IMR-90 (cell line): ENCODE data around the gene ADAMTSL5. TPM values are rescaled to one million over a fixed set of nuclear protein-coding genes. Genes with fewer than 3 reads are reported as not detected.

Source experiments
- ATAC-seq: fragments of 200-7000 bp; cut with Tn5 transposase; 2 replicates; pipeline ENCODE4 v1.9.1; 2020; ENCODE audit warnings: low read depth, mild to moderate bottlenecking, moderate library complexity
- BruUV-seq: library from RNA; stranded (reverse); fragments of 400-500 nt; replicated peaks from 2 replicates; lab custom pipeline; 2021; lab: Mats Ljungman, UMichigan
- CTCF ChIA-PET: fragments of 300-600 bp; formaldehyde crosslinking; extraction: SDS; loops from one replicate; lab custom pipeline; 2021; ENCODE audit warnings: antibody characterized with exemption; lab: Yijun Ruan, JAX
- POLR2A ChIA-PET: fragments of 300-600 bp; sonication (Branson Sonifier 250); formaldehyde crosslinking; loops from one replicate; lab custom pipeline; 2022; ENCODE audit warnings: antibody characterized with exemption; ENCODE audit not compliant: unreplicated experiment; lab: Charles Lee
- DNase-seq: peaks from one replicate; pipeline ENCODE4 v3.0.0; 2013
- H2AFZ ChIP-seq: replicated peaks from 2 replicates; pipeline ENCODE3; 2013; ENCODE audit warnings: low read length, mild to moderate bottlenecking; ENCODE audit not compliant: poor library complexity
- H2AK5ac ChIP-seq: 2 replicates; pipeline ENCODE4 v1.6.1; 2013; ENCODE audit warnings: low read depth, low read length, inconsistent platforms
- H2AK9ac ChIP-seq: replicated peaks from 2 replicates; pipeline ENCODE3; 2013; ENCODE audit warnings: mild to moderate bottlenecking, low read depth, low read length, moderate library complexity; ENCODE audit not compliant: poor library complexity
- H2BK120ac ChIP-seq: 2 replicates; pipeline ENCODE4 v1.6.1; 2013; ENCODE audit warnings: low read depth, low read length, inconsistent platforms
- H2BK15ac ChIP-seq: 3 replicates; pipeline ENCODE4 v1.6.1; 2013; ENCODE audit warnings: low read depth, low read length, inconsistent platforms
- H2BK20ac ChIP-seq: 2 replicates; pipeline ENCODE4 v1.6.1; 2013; ENCODE audit warnings: low read depth, mild to moderate bottlenecking, inconsistent platforms, low read length, moderate library complexity
- H2BK5ac ChIP-seq: 2 replicates; pipeline ENCODE4 v1.6.1; 2013; ENCODE audit warnings: mild to moderate bottlenecking, low read depth, low read length, inconsistent platforms; ENCODE audit not compliant: poor library complexity, severe bottlenecking
- H3K14ac ChIP-seq: replicated peaks from 2 replicates; pipeline ENCODE4 v1.6.1; 2013; ENCODE audit warnings: low read depth, low read length, inconsistent platforms
- H3K18ac ChIP-seq: 2 replicates; pipeline ENCODE4 v1.6.1; 2013; ENCODE audit warnings: low read depth, low read length, control low read depth
- H3K23ac ChIP-seq: 2 replicates; pipeline ENCODE4 v1.6.1; 2013; ENCODE audit warnings: low read depth, low read length, inconsistent platforms
- H3K27ac ChIP-seq: 2 replicates; pipeline ENCODE4 v1.5.1; 2013; ENCODE audit warnings: mild to moderate bottlenecking, control low read depth, low read length; ENCODE audit not compliant: insufficient read depth
- H3K27me3 ChIP-seq: 2 replicates; pipeline ENCODE4 v1.6.1; 2013; ENCODE audit warnings: low read length; ENCODE audit not compliant: control insufficient read depth, insufficient read depth
- H3K36me3 ChIP-seq: 2 replicates; pipeline ENCODE4 v1.6.1; 2013; ENCODE audit warnings: low read length, mixed read lengths; ENCODE audit not compliant: control insufficient read depth, insufficient read depth
- H3K4ac ChIP-seq: 2 replicates; pipeline ENCODE4 v1.6.1; 2013; ENCODE audit warnings: low read depth, low read length, inconsistent platforms
- H3K4me1 ChIP-seq: 2 replicates; pipeline ENCODE4 v1.6.1; 2013; ENCODE audit warnings: low read length, mixed read lengths; ENCODE audit not compliant: control insufficient read depth, insufficient read depth
- H3K4me2 ChIP-seq: 2 replicates; pipeline ENCODE4 v1.6.1; 2013; ENCODE audit warnings: low read depth, mild to moderate bottlenecking, control low read depth, low read length, moderate library complexity
- H3K4me3 ChIP-seq: 2 replicates; pipeline ENCODE4 v1.5.1; 2013; ENCODE audit warnings: low read depth, mild to moderate bottlenecking, control low read depth, low read length, moderate library complexity; ENCODE audit not compliant: insufficient read depth
- H3K56ac ChIP-seq: 2 replicates; pipeline ENCODE4 v1.6.1; 2013; ENCODE audit warnings: low read length, inconsistent platforms; ENCODE audit not compliant: insufficient read depth; ENCODE audit errors: extremely low read depth
- H3K79me1 ChIP-seq, 2 experiments: 2 replicates each; pipeline ENCODE4 v1.6.1; 2013; ENCODE audit warnings: low read length in 2 of 2, inconsistent platforms in 1 of 2, low read depth in 1 of 2
- H3K9ac ChIP-seq: 2 replicates; pipeline ENCODE4 v1.6.1; 2013; ENCODE audit warnings: low read depth, low read length, control low read depth
- H3K9me1 ChIP-seq: 2 replicates; pipeline ENCODE4 v1.6.1; 2013; ENCODE audit warnings: low read length, inconsistent platforms; ENCODE audit not compliant: insufficient read depth
- H3K9me3 ChIP-seq: 2 replicates; pipeline ENCODE4 v1.6.1; 2013; ENCODE audit warnings: low read length; ENCODE audit not compliant: control insufficient read depth, insufficient read depth
- H4K20me1 ChIP-seq: 2 replicates; pipeline ENCODE4 v1.6.1; 2013; ENCODE audit warnings: low read length, inconsistent platforms; ENCODE audit not compliant: insufficient read depth
- H4K5ac ChIP-seq: 2 replicates; pipeline ENCODE4 v1.6.1; 2013; ENCODE audit warnings: mild to moderate bottlenecking, low read depth, low read length, control low read depth
- H4K8ac ChIP-seq, 2 experiments: 2 replicates each; pipeline ENCODE4 v1.6.1; 2013; ENCODE audit warnings: low read depth in 2 of 2, low read length in 2 of 2, control low read depth in 1 of 2, inconsistent platforms in 1 of 2
- H4K91ac ChIP-seq: 2 replicates; pipeline ENCODE4 v1.6.1; 2013; ENCODE audit warnings: low read depth, low read length, inconsistent platforms; ENCODE audit not compliant: insufficient read depth
- BHLHE40 ChIP-seq: fragments of 150-350 bp; IDR thresholded peaks from 2 replicates; pipeline ENCODE4 v1.6.1; 2016; ENCODE audit warnings: mild to moderate bottlenecking, low read depth, low read length
- CEBPB ChIP-seq: IDR thresholded peaks from 2 replicates; pipeline ENCODE4 v1.6.1; 2012; ENCODE audit warnings: low read depth, low read length, improper control_type of control experiment
- CHD1 ChIP-seq: IDR thresholded peaks from 2 replicates; pipeline ENCODE4 v1.6.1; 2012; ENCODE audit warnings: low read depth, low read length, improper control_type of control experiment
- CTCF ChIP-seq: conservative IDR thresholded peaks from 2 replicates; pipeline ENCODE4 v1.5.1; 2012; ENCODE audit warnings: mild to moderate bottlenecking, low read depth, low read length, improper control_type of control experiment
- ELK1 ChIP-seq: fragments of 150-350 bp; IDR thresholded peaks from 2 replicates; pipeline ENCODE4 v1.6.1; 2016; ENCODE audit warnings: low read depth, mild to moderate bottlenecking, low read length, moderate library complexity, borderline replicate concordance
- FOS ChIP-seq: fragments of 150-350 bp; IDR thresholded peaks from 2 replicates; pipeline ENCODE4 v1.6.1; 2016; ENCODE audit warnings: low read depth, low read length
- MAZ ChIP-seq: IDR thresholded peaks from 2 replicates; pipeline ENCODE4 v1.6.1; 2012; ENCODE audit warnings: low read depth, mild to moderate bottlenecking, low read length, improper control_type of control experiment, moderate library complexity, borderline replicate concordance
- NFE2L2 ChIP-seq: fragments of 150-350 bp; IDR thresholded peaks from 2 replicates; pipeline ENCODE4 v1.6.1; 2016; ENCODE audit warnings: low read depth, mild to moderate bottlenecking, low read length
- POLR2A ChIP-seq: IDR thresholded peaks from 2 replicates; pipeline ENCODE4 v1.6.1; 2012; ENCODE audit warnings: mild to moderate bottlenecking, low read depth, low read length
- RAD21 ChIP-seq: IDR thresholded peaks from 2 replicates; pipeline ENCODE4 v1.6.1; 2012; ENCODE audit warnings: low read length, improper control_type of control experiment
- RCOR1 ChIP-seq: IDR thresholded peaks from 2 replicates; pipeline ENCODE4 v1.6.1; 2012; ENCODE audit warnings: mild to moderate bottlenecking, low read length, improper control_type of control experiment; ENCODE audit not compliant: insufficient replicate concordance
- RFX5 ChIP-seq: IDR thresholded peaks from 2 replicates; pipeline ENCODE4 v1.8.0; 2012; ENCODE audit warnings: low read depth, mild to moderate bottlenecking, low read length, moderate library complexity
- SMC3 ChIP-seq: fragments of 150-350 bp; IDR thresholded peaks from 2 replicates; pipeline ENCODE4 v1.6.1; 2016; ENCODE audit warnings: low read depth, mild to moderate bottlenecking, antibody characterized with exemption, low read length, moderate library complexity
- USF2 ChIP-seq: fragments of 150-350 bp; IDR thresholded peaks from 2 replicates; pipeline ENCODE4 v1.6.1; 2017; ENCODE audit warnings: mild to moderate bottlenecking, antibody characterized with exemption, low read length, low read depth
- WGBS, 2 experiments: methylation state at CpG; one replicate each; pipeline versions ENCODE4 v1.1.5 to v1.1.7; 2013; ENCODE audit warnings: missing lambda C conversion rate in 2 of 2; ENCODE audit not compliant: insufficient read length in 1 of 2; ENCODE audit errors: extremely low coverage in 2 of 2; 5-methylcytosine and 5-hydroxymethylcytosine counted together
- dilution Hi-C: fragments of 300-500 bp; cut with HindIII; formaldehyde crosslinking; loops from one replicate; pipeline ENCODE4 v1.14.3; 2018; ENCODE audit warnings: low sequenced_read_pairs; ENCODE audit not compliant: unreplicated experiment
- in situ Hi-C: fragments of 300-500 bp; cut with MboI; formaldehyde crosslinking; loops from 3 replicates; pipeline ENCODE4 v1.14.3; 2019; ENCODE audit warnings: low sequenced_read_pairs, inconsistent platforms, mixed read lengths
- intact Hi-C: fragments of 100-400 bp; cut with micrococcal nuclease; formaldehyde crosslinking; loops from 2 replicates; pipeline ENCODE4 v1.10.0; 2022
- polyA plus RNA-seq, 3 experiments: library from polyadenylated mRNA; depleted of rRNA; stranded (reverse); fragments of >200 nt; gene quantifications; 2 replicates each; pipeline ENCODE4 v1.2.3, GENCODE V29; 2012; ENCODE audit warnings: low replicate concordance in 1 of 3
- total RNA-seq: library from RNA; depleted of rRNA; stranded (reverse); fragments of >200 nt; gene quantifications from 2 replicates; pipeline ENCODE4 v1.2.3, GENCODE V29; 2012

ADAMTSL5 gene
- total and polyA plus RNA-seq, 2 of the 4 experiments (the other 2 are of a cell fraction): 0.90 to 10.8 TPM

DNA sequence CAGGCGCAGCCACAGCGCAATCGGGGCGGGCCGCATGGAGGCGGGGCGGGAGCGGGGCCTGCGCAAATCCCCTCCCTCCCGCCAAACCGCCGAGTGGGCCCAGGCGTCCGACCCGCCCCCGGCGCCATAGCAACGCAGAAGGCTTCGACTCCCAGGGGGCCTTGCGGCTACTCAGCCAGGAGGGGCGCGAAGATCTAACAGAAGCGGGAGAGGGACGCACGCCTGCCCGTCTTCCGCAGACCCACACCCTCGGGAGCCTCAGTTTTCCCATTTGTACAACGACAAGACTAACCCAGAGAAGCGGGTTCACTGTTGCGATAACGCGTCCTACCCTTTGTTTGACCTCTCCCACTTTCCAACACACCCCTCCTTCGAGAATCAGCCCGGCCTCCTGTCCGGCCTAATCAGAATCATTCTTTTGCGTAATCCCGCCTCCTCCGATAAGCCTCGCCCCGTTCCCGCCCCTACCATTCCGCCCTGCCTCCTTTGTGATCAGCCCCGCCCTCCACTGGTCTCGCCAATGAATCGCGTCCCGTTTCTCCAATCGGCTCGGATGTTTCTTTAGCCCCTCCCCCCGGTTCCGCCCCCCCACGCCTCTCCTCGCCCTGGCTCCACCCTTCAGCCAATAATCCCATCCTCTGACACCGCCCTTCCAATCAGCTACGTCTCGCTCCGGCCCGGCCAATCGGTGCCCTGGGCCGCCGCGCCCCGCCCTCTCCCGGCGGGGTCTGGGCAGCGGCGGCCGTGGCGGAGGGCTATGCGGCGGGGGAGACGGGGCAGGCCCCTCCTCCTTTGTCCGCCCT lies 22.3 kb downstream of the ADAMTSL5 start, which contains the start of gene PCSK4:
Gene PCSK4 (minus strand): TSS at position 40 of the 803 bp plus-strand sequence. CDS start 4 bp downstream, at position 36.
- Histone ChIP-seq H3K79me1 (no peaks in the 10 kb centered on the region), H4K8ac (peak within 1 kb of the TSS in 1 of 2 experiments; percentile 85; a peak in 2 of 4 replicates), H3K14ac (peak within 1 kb of the TSS; percentile 73), H3K4me2 (peak within 1 kb of the TSS; percentile 92), H2BK5ac (peak within 1 kb of the TSS; percentile 47), H2BK15ac (no peak within 1 kb of the TSS; the same call in 2 of the 3 replicates), H2AFZ (peak within 1 kb of the TSS; percentile 100), H3K27me3 (peaks cover 10% of the 10 kb centered on the region; the same call in 1 of the 2 replicates), H4K20me1 (peaks cover 3% of the 10 kb centered on the region; the same call in 1 of the 2 replicates), H3K4me3 (peak within 1 kb of the TSS; percentile 59), H2AK9ac (peak within 1 kb of the TSS; percentile 93), H3K27ac (peak within 1 kb of the TSS; percentile 68), H4K91ac (peak within 1 kb of the TSS; percentile 43; the same call in 1 of the 2 replicates), H2BK120ac (peak within 1 kb of the TSS; percentile 60), H3K4me1 (peaks cover 9% of the 10 kb centered on the region), H3K9ac (peak within 1 kb of the TSS; percentile 66), H3K4ac (peak within 1 kb of the TSS; percentile 77), H3K23ac (no peak within 1 kb of the TSS; the same call in 1 of the 2 replicates), H3K9me1 (no peaks in the 10 kb centered on the region), H3K56ac (no peak within 1 kb of the TSS), H2BK20ac (no peak within 1 kb of the TSS), H3K9me3 (no peaks in the 10 kb centered on the region), H2AK5ac (no peak within 1 kb of the TSS; the same call in 1 of the 2 replicates), H3K18ac (no peak within 1 kb of the TSS), H3K36me3 (no peaks in the 10 kb centered on the region), H4K5ac (peak within 1 kb of the TSS; percentile 12)
- 0% methylated on average over 36 of the region's 74 CpGs; no CpG with 5 or more reads in 1 of the 2 experiments for WGBS, 2 experiments
- CTCF ChIA-PET: no interaction called here
- peak; percentile 92 for ATAC-seq
- POLR2A ChIA-PET: interaction anchor here (0.6 kb wide), 2 partner anchors 302 to 1103 kb away, joined by 3 to 4 read pairs; no protein-coding TSS in a partner anchor
- intact Hi-C loops (no loop called here), dilution Hi-C loops (no loop called here), in situ Hi-C loops (no loop called here)
- peak; percentile 98 for DNase-seq
- BruUV-seq: no TSS peak
- TF ChIP-seq RAD21 (no peak), POLR2A (no peak), NFE2L2 (no peak), USF2 (no peak), CHD1 (no peak), ELK1 (no peak), FOS (no peak), CTCF (no peak), SMC3 (no peak), BHLHE40 (peak; percentile 61), MAZ (peak; percentile 96), CEBPB (peak; percentile 94), RCOR1 (no peak), RFX5 (no peak)
